Activated T-cell treated with anti-CD3 and anti-CD28 coated beads for 1 hour (primary cell): ENCODE measurements around the gene MBD3L2.
"Not testable (repeated sequence)": the region's sequence is repeated elsewhere in the genome, so short reads cannot be mapped to it uniquely, and the experiment has no call there.

Experiments
- DNase-seq: peaks from one replicate; pipeline ENCODE4 v3.0.0-alpha.2; 2020; ENCODE audit warnings: low read depth

Gene MBD3L2

GRCh38 chr19:7063339-7063738, 14.2 kb downstream of the MBD3L2 start:
- DNase-seq, result no peak

GRCh38 chr19:7063764-7064418, 14.8 kb downstream of the MBD3L2 start:
- DNase-seq, result no peak

GRCh38 chr19:7067122-7067521, 18.0 kb downstream of the MBD3L2 start:
- not testable (repeated sequence) for DNase-seq

- no peak for DNase-seq
These were observed 18.6 kb downstream of the MBD3L2 start for GRCh38 chr19:7067716-7068115.

- DNase-seq, result no peak
These were observed 19.5 kb downstream of the MBD3L2 start for GRCh38 chr19:7068599-7068998.

GRCh38 chr19:7069042-7069903, 20.2 kb downstream of the MBD3L2 start, which contains the start of gene ZNF557:
TSS of gene ZNF557 (plus strand) at chr19:7069703. CDS start at chr19:7075075, 5,372 bp downstream.
- DNase-seq, result peak; percentile 98

GRCh38 chr19:7069904-7070226, 20.7 kb downstream of the MBD3L2 start:
- no peak for DNase-seq

- DNase-seq, result no peak
These were observed 23.4 kb downstream of the MBD3L2 start for GRCh38 chr19:7072541-7072940.

- no peak for DNase-seq
These were observed 25.7 kb downstream of the MBD3L2 start for GRCh38 chr19:7074705-7075282.

- no peak for DNase-seq
These were observed 27.0 kb downstream of the MBD3L2 start for GRCh38 chr19:7076151-7076550.

- no peak for DNase-seq
These were observed 28.9 kb downstream of the MBD3L2 start for GRCh38 chr19:7078008-7078407.

GRCh38 chr19:7083076-7083956, 34.2 kb downstream of the MBD3L2 start:
- no peak for DNase-seq

- no peak for DNase-seq
These were observed 39.9 kb downstream of the MBD3L2 start for GRCh38 chr19:7088999-7089398.

- no peak for DNase-seq
These were observed 49.0 kb downstream of the MBD3L2 start for GRCh38 chr19:7098096-7098495.

GRCh38 chr19:7098701-7099596, 49.8 kb downstream of the MBD3L2 start:
- DNase-seq, result peak; percentile 84

- peak; percentile 51 for DNase-seq
These were observed 50.4 kb downstream of the MBD3L2 start for GRCh38 chr19:7099597-7099921.
